GM12865 (cell line): ENCODE results near the gene GBP5.

Experiments
- DNase-seq: peaks from one replicate; pipeline ENCODE4 v3.0.0; 2010; ENCODE audit warnings: low read depth
- H3K4me3 ChIP-seq: 2 replicates; pipeline ENCODE4 v1.5.1; 2011; ENCODE audit warnings: mild to moderate bottlenecking, low read depth, low read length, control low read depth
- CTCF ChIP-seq: IDR thresholded peaks from 2 replicates; pipeline ENCODE4 v1.5.1; 2011; ENCODE audit warnings: low read length, control low read depth, low read depth, inconsistent platforms; ENCODE audit not compliant: insufficient read depth; ENCODE audit errors: missing control alignments

Gene GBP5

GRCh38 chr1:89279011-89279466, 6.4 kb upstream of the GBP5 start:
- no peak for TF ChIP-seq CTCF
- DNase-seq = no peak
- H3K4me3 ChIP-seq = no peak overlapping the region

DNA sequence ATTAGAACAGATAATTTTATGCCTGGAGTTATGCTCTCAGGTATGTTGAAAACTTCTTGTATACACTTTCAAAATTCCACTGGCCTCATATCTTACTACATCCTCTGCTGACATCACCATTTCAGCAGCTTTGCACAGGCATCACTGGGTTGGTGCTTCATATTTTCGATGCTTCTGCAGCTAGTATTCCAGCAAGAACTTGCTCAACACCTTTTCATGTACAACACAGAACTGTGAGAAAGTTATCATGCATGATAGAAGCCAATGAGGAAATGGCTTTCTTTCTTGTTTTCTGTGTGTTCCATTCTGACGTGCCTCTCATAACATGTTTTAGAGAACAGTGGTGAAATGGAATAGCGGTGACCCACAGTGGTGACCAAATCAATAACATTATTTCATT, 5.1 kb upstream of the GBP5 start:
- no peak overlapping the region for H3K4me3 ChIP-seq
- TF ChIP-seq CTCF = no peak
- DNase-seq = no peak

GRCh38 chr1:89276690-89277089, 4.0 kb upstream of the GBP5 start:
- peak; percentile 16 for TF ChIP-seq CTCF
- DNase-seq = peak; percentile 22
- no peak overlapping the region for H3K4me3 ChIP-seq

- no peak overlapping the region for H3K4me3 ChIP-seq
- no peak for TF ChIP-seq CTCF
- DNase-seq = peak; percentile 21
These were observed 1.8 kb upstream of the GBP5 start for GRCh38 chr1:89274411-89274857.

DNA sequence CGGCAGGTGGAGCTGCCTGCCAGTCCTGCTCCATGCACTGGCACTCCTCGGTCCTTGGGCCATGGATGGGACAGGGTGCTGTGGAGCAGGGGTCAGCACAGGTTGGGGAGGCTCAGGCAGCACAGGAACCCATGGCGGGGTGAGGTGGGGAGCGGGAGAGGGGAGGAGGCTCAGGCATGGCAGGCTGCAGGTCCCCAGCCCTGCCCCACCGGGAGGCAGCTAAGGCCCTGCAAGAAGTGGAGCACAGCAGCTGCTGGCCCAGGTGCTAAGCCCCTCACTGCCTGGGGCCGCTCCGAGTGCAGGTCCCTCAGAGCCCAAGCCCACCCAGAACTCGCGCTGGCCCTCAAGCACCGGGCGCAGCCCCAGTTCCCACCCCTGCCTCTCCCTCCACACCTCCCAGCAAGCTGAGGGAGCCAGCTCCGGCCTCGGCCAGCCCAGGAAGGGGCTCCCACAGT, 691 bp upstream of the GBP5 start:
- no peak overlapping the region for H3K4me3 ChIP-seq
- DNase-seq = no peak
- TF ChIP-seq CTCF = no peak

DNA sequence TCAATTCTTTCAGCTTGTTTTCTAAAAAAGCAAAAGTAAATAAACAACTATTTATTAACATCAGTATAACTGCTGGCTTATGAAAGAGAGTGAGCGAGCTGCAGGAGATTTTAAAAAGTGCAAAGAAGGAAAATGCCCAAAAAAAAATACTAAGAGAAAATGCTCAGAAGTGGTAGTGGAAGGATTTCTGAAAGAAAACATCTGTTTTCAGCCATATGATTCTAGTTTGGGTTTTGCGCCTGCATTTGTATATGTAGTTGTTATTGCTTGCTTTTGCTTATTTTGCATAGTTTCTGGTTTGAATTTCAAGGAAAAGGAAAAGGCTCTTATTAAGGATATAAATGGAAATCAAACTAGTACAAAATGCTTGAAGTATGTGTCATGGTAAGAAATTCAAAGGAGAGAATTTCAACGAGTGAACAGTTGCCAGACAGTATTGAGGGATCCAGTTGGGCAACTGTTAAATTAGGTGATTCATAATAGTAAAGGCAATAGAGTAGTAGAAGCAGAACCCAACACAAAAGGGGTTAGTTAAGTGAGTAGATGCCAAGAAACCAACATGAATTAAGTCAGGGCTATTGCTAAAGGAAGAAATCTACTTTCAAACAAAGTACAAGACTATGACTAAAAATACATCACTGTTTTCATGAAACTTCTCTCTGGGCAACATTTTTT, 1.2 kb downstream of the GBP5 start:
- H3K4me3 ChIP-seq = no peak overlapping the region
- DNase-seq = no peak
- no peak for TF ChIP-seq CTCF

DNA sequence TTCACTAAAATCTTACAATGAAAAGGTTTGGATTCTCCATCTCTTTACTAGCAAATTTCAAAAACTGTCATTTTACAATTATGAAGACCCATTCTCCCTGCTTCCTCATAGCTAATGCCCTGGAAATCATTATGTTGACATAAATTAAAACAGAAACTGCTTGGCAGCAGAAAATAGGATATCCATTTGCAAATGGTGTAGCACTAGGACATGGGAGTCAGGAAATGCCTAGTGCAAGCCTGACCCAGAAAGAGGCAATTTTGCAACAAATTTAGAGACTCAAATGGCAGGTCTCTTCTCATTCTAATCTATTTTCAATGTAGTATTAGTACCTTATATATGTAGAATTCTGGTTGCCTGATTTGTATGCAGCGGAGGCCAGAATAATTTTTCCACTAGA, 2.2 kb downstream of the GBP5 start:
- no peak for DNase-seq
- H3K4me3 ChIP-seq = no peak overlapping the region
- TF ChIP-seq CTCF = no peak
